NT2/D1 (cell line): ENCODE results near the gene ERC2.

Experiments
- DNase-seq: peaks from one replicate; pipeline ENCODE4 v3.0.0-alpha.2; 2011; ENCODE audit warnings: low read depth, low spot score
- H3K27me3 ChIP-seq: 2 replicates; pipeline ENCODE4 v1.6.0; 2011; ENCODE audit warnings: mild to moderate bottlenecking; ENCODE audit not compliant: insufficient read length, insufficient read depth
- H3K36me3 ChIP-seq: 2 replicates; pipeline ENCODE4 v1.6.1; 2011; ENCODE audit warnings: mild to moderate bottlenecking, low read length, mixed read lengths; ENCODE audit not compliant: insufficient read depth, insufficient read length
- H3K4me1 ChIP-seq: 2 replicates; pipeline ENCODE4 v1.5.1; 2011; ENCODE audit not compliant: insufficient read depth, insufficient read length
- H3K4me3 ChIP-seq: 2 replicates; pipeline ENCODE4 v1.5.1; 2011; ENCODE audit warnings: low read depth; ENCODE audit not compliant: insufficient read length
- H3K9ac ChIP-seq: 2 replicates; pipeline ENCODE4 v1.6.0; 2011; ENCODE audit warnings: low read depth; ENCODE audit not compliant: insufficient read length
- H3K9me3 ChIP-seq: 2 replicates; pipeline ENCODE4 v1.5.1; 2011; ENCODE audit warnings: mild to moderate bottlenecking, low read length; ENCODE audit not compliant: insufficient read depth
- SUZ12 ChIP-seq: IDR thresholded peaks from 2 replicates; pipeline ENCODE4 v1.6.1; 2011; ENCODE audit not compliant: insufficient read length, insufficient read depth; ENCODE audit errors: extremely low read depth
- YY1 ChIP-seq: IDR thresholded peaks from 2 replicates; pipeline ENCODE4 v1.6.1; 2011; ENCODE audit not compliant: insufficient read length, insufficient read depth
- ZNF274 ChIP-seq: IDR thresholded peaks from 2 replicates; pipeline ENCODE4 v1.6.1; 2011; ENCODE audit warnings: mild to moderate bottlenecking, low read depth, low read length

ERC2 gene

GRCh38 chr3:56484122-56484521, 15.9 kb upstream of the ERC2 start:
- H3K4me1 ChIP-seq = no peaks in the 10 kb centered on the region
- H3K36me3 ChIP-seq = no peaks in the 10 kb centered on the region
- TF ChIP-seq YY1 (no peak), SUZ12 (no peak), ZNF274 (no peak)
- DNase-seq = no peak
- no peaks in the 10 kb centered on the region for H3K27me3 ChIP-seq
- no peak overlapping the region for H3K9ac ChIP-seq
- H3K4me3 ChIP-seq = no peak overlapping the region
- H3K9me3 ChIP-seq = no peaks in the 10 kb centered on the region

DNA sequence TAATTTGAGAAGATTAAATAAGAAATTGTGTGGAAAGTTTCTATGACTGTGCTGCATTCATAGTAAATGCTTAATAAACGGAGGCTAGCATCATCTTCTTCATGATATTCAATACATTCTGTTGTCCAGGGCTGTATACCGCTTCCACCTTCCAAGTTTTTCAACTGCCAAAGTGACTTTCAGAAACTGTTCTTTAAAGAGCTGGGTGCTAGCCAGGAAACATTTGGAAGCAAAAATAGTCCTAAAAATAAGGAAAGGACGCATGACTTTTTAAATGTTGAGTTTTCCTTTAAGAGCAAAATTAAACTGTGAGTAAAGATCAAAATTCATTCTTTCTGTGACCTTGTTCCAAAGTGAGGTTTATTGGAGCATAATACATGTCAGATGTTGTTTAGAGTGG, 9.4 kb upstream of the ERC2 start:
- H3K27me3 ChIP-seq = no peaks in the 10 kb centered on the region
- TF ChIP-seq ZNF274 (no peak), SUZ12 (no peak), YY1 (no peak)
- H3K9ac ChIP-seq = no peak overlapping the region
- no peaks in the 10 kb centered on the region for H3K4me1 ChIP-seq
- H3K36me3 ChIP-seq = no peaks in the 10 kb centered on the region
- no peak for DNase-seq
- H3K9me3 ChIP-seq = no peaks in the 10 kb centered on the region
- no peak overlapping the region for H3K4me3 ChIP-seq

- H3K4me3 ChIP-seq = no peak overlapping the region
- no peak overlapping the region for H3K9ac ChIP-seq
- no peaks in the 10 kb centered on the region for H3K9me3 ChIP-seq
- DNase-seq = no peak
- TF ChIP-seq SUZ12 = no peak
- no peak for TF ChIP-seq ZNF274
- TF ChIP-seq YY1 = no peak
- H3K4me1 ChIP-seq = no peaks in the 10 kb centered on the region
- no peaks in the 10 kb centered on the region for H3K36me3 ChIP-seq
- H3K27me3 ChIP-seq = no peaks in the 10 kb centered on the region
Observed at GRCh38 chr3:56476771-56477170, 8.5 kb upstream of the ERC2 start.

DNA sequence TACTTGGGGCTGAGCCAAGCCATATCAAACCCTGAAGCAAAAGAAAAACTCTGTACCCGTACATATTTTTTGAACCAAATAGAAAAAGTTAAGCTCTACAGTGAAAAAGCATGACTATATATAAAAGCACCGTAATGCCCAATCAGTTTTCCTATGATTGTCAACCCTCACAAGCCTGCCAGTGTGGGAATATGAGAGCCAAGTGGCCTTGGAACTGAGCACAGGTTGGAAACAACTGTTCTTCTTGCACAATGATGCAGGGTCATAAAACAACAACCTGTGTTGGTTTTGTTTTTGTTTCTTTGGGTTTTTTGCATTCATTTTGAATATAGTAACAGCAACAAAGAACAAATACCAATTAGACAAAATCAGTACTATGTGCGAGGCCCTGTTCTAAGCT, 3.5 kb upstream of the ERC2 start:
- no peak for TF ChIP-seq ZNF274
- no peak for TF ChIP-seq SUZ12
- no peak for TF ChIP-seq YY1
- Histone ChIP-seq H3K27me3 (no peaks in the 10 kb centered on the region), H3K9me3 (no peaks in the 10 kb centered on the region; the same call in 1 of the 2 replicates), H3K36me3 (no peaks in the 10 kb centered on the region), H3K9ac (no peak overlapping the region), H3K4me1 (no peaks in the 10 kb centered on the region), H3K4me3 (no peak overlapping the region)
- no peak for DNase-seq

- no peak overlapping the region for H3K9ac ChIP-seq
- H3K9me3 ChIP-seq = no peaks in the 10 kb centered on the region; the same call in 1 of the 2 replicates
- H3K4me1 ChIP-seq = no peaks in the 10 kb centered on the region
- H3K36me3 ChIP-seq = no peaks in the 10 kb centered on the region
- no peak overlapping the region for H3K4me3 ChIP-seq
- no peaks in the 10 kb centered on the region for H3K27me3 ChIP-seq
- TF ChIP-seq SUZ12 (no peak), ZNF274 (no peak), YY1 (no peak)
- no peak for DNase-seq
Observed at GRCh38 chr3:56469141-56469540, 874 bp upstream of the ERC2 start.

GRCh38 chr3:56467801-56468183, 475 bp downstream of the ERC2 start:
- TF ChIP-seq ZNF274 (no peak), SUZ12 (no peak), YY1 (no peak)
- H3K4me3 ChIP-seq = peak overlapping the region; percentile 75
- no peaks in the 10 kb centered on the region for H3K4me1 ChIP-seq
- H3K9me3 ChIP-seq = no peaks in the 10 kb centered on the region; the same call in 1 of the 2 replicates
- H3K9ac ChIP-seq = peak overlapping the region; percentile 76
- no peaks in the 10 kb centered on the region for H3K36me3 ChIP-seq
- no peak for DNase-seq
- H3K27me3 ChIP-seq = no peaks in the 10 kb centered on the region

DNA sequence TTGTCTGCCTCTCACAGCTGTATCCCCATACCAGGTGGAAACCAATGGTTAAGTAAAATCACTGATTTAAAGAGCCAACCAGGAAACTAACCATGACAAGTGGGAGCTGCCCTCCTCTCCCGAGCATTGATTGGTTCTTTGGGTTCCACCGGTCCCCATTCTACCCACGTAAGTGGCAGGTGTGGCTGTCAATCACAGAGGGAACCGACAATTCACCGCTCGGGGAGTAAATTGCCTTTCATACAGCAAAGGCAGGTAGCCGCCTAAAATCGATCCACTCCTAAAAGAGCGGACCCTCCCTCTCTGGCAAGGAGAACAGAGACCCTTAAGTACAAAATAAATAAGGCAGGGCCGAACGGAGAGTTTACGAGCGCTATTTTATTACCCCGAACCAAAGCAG, 1.2 kb downstream of the ERC2 start:
- Histone ChIP-seq H3K4me1 (no peaks in the 10 kb centered on the region), H3K36me3 (no peaks in the 10 kb centered on the region), H3K9ac (peak overlapping the region; percentile 76), H3K27me3 (no peaks in the 10 kb centered on the region), H3K4me3 (peak overlapping the region; percentile 75), H3K9me3 (no peaks in the 10 kb centered on the region; the same call in 1 of the 2 replicates)
- peak; percentile 93 for DNase-seq
- no peak for TF ChIP-seq SUZ12
- no peak for TF ChIP-seq ZNF274
- TF ChIP-seq YY1 = no peak

DNA sequence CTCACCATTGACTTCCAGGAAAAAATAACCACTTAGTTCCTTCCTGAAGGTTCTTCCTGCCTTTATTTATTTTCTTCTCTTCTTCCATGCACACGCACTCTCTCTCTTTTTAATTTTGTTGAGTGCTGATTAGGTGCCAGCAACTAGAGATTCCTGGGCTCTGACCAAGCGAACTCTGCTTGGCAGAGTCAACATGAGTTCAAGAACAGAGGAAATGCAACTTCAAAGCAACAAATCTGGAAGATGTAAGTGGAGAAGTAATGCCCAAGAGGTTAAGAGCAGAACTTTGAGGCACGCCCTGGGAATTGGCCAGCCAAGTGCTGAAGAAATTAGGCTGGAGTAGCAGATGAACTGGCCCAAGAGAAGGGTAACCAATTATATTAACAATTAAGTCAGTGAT, 8.5 kb downstream of the ERC2 start:
- no peaks in the 10 kb centered on the region for H3K27me3 ChIP-seq
- H3K4me1 ChIP-seq = no peaks in the 10 kb centered on the region
- H3K9ac ChIP-seq = no peak overlapping the region
- H3K36me3 ChIP-seq = no peaks in the 10 kb centered on the region
- DNase-seq = no peak
- H3K4me3 ChIP-seq = no peak overlapping the region
- H3K9me3 ChIP-seq = no peaks in the 10 kb centered on the region
- no peak for TF ChIP-seq SUZ12
- no peak for TF ChIP-seq YY1
- TF ChIP-seq ZNF274 = no peak
